GM12892 (cell line): Measurements from ENCODE around the gene CACNA2D4.

Source experiments
- POLR2A ChIP-seq: IDR thresholded peaks from 2 replicates; pipeline ENCODE4 v1.6.1; 2011; ENCODE audit warnings: low read depth, low read length, control low read depth
- POLR2AphosphoS5 ChIP-seq: IDR thresholded peaks from 2 replicates; pipeline ENCODE4 v1.6.1; 2011; ENCODE audit warnings: low read depth, low read length, control low read depth
- TAF1 ChIP-seq: IDR thresholded peaks from 2 replicates; pipeline ENCODE4 v1.6.1; 2011; ENCODE audit warnings: low read depth, mild to moderate bottlenecking, control low read depth, low read length, borderline replicate concordance

- TF ChIP-seq POLR2AphosphoS5, result no peak
- no peak for TF ChIP-seq POLR2A
- TF ChIP-seq TAF1, result no peak
Observed at GRCh38 chr12:1852076-1852475, 66.4 kb downstream of the CACNA2D4 start.
